ENCODE measurements around the gene PHYKPL. TPM values are rescaled to one million over a fixed set of nuclear protein-coding genes. Genes with fewer than 3 reads are reported as not detected.

Gene PHYKPL
- total RNA-seq, 2 donors from 2014 or later, result 43.4 to 135 TPM

GRCh38 chr5:178246624-178247279, 14.2 kb upstream of the PHYKPL start:
- TF ChIP-seq POLR2A (IDR thresholded peaks at IDR 0.05), result no peak
- no peak for TF ChIP-seq CTCF (IDR thresholded peaks at IDR 0.05)
- no peak for TF ChIP-seq POLR2AphosphoS5 (IDR thresholded peaks at IDR 0.05)
- Histone ChIP-seq H3K27ac (no peak overlapping the region), H3K27me3 (replicated peaks; ENCODE audit: insufficient read depth) (no peaks in the 10 kb centered on the region), H3K4me1 (replicated peaks) (peaks cover 3% of the 10 kb centered on the region), H3K36me3 (no peaks in the 10 kb centered on the region), H3K9me3 (no peaks in the 10 kb centered on the region), H3K4me3 (no peak overlapping the region)
- 78% methylated on average over 14 of the region's 15 CpGs for WGBS
- no peak for DNase-seq (ENCODE audit: low spot score)
- intact Hi-C loops (cut with DNase I), result no loop called here

DNA sequence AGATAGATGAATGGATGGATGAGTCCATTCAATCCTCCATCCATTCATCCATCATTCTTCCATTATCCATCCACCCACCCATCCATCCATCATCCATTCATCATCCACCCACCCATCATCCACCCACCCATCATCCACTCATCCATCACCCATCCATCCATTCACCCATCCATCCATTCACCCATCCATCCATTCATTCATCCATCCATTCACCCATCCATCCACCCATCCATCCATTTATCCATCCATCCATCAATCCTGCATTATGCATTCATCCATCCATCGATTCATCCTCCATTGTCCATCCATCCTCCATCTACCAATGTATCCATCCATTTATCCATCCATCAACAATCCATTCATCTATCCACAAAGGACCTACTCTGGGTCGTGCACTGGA, 12.8 kb upstream of the PHYKPL start:
- 88% methylated on average over 2 of the region's 2 CpGs for WGBS
- no peak overlapping the region for H3K27ac ChIP-seq
- no peak overlapping the region for H3K4me3 ChIP-seq
- intact Hi-C loops (cut with DNase I), result no loop called here
- TF ChIP-seq POLR2AphosphoS5 (IDR thresholded peaks at IDR 0.05), result no peak
- no peak for TF ChIP-seq POLR2A (IDR thresholded peaks at IDR 0.05)
- TF ChIP-seq CTCF (IDR thresholded peaks at IDR 0.05), result no peak
- H3K27me3 ChIP-seq (replicated peaks; ENCODE audit: insufficient read depth), result no peaks in the 10 kb centered on the region
- H3K36me3 ChIP-seq, result no peaks in the 10 kb centered on the region
- no peak for DNase-seq (ENCODE audit: low spot score)
- peaks cover 3% of the 10 kb centered on the region for H3K4me1 ChIP-seq (replicated peaks)
- no peaks in the 10 kb centered on the region for H3K9me3 ChIP-seq

- no peak for TF ChIP-seq CTCF (IDR thresholded peaks at IDR 0.05)
- no peak for TF ChIP-seq POLR2AphosphoS5 (IDR thresholded peaks at IDR 0.05)
- TF ChIP-seq POLR2A (IDR thresholded peaks at IDR 0.05), result no peak
- H3K27ac ChIP-seq, result no peak overlapping the region
- H3K4me1 ChIP-seq (replicated peaks), result peaks cover 3% of the 10 kb centered on the region
- H3K27me3 ChIP-seq (replicated peaks; ENCODE audit: insufficient read depth), result no peaks in the 10 kb centered on the region
- intact Hi-C loops (cut with DNase I), result no loop called here
- no peak overlapping the region for H3K4me3 ChIP-seq
- 77% methylated on average over 2 of the region's 2 CpGs for WGBS
- H3K36me3 ChIP-seq, result no peaks in the 10 kb centered on the region
- DNase-seq (ENCODE audit: low spot score), result no peak
- no peaks in the 10 kb centered on the region for H3K9me3 ChIP-seq
Measured at GRCh38 chr5:178244576-178244975, 12.0 kb upstream of the PHYKPL start.

DNA sequence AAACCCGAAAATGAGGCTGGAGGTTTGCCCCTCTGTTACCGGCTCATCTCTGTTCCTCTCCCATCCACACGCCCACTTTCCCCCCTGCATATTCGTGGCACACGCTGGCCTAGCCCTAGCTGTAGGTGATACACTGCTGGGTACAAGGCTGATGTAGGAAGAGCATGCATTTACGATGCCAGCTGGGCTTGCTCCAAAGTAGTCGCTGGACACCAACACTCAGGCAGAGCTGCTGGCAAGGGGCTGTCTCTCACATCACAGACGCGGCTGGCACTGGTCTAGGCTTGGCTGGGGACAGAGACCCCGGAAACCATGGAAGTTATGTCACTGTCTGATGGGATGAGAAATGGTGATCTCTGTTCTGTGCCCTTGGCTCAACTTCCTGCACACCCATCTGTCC, 9.8 kb upstream of the PHYKPL start:
- Histone ChIP-seq H3K4me3 (no peak overlapping the region), H3K27me3 (replicated peaks; ENCODE audit: insufficient read depth) (no peaks in the 10 kb centered on the region), H3K36me3 (no peaks in the 10 kb centered on the region), H3K4me1 (replicated peaks) (no peaks in the 10 kb centered on the region), H3K27ac (no peak overlapping the region), H3K9me3 (no peaks in the 10 kb centered on the region)
- WGBS, result 67% methylated on average over 10 of the region's 10 CpGs
- TF ChIP-seq CTCF (IDR thresholded peaks at IDR 0.05) (no peak), POLR2AphosphoS5 (IDR thresholded peaks at IDR 0.05) (no peak), POLR2A (IDR thresholded peaks at IDR 0.05) (no peak)
- DNase-seq (ENCODE audit: low spot score), result no peak
- intact Hi-C loops (cut with DNase I), result no loop called here

- intact Hi-C loops (cut with DNase I), result no loop called here
Measured at GRCh38 chr5:178241688-178242231, 9.2 kb upstream of the PHYKPL start.

More at GRCh38 chr5:178241688-178242231, 9.2 kb upstream of the PHYKPL start:
- Histone ChIP-seq H3K4me1 (replicated peaks) (no peaks in the 10 kb centered on the region), H3K4me3 (no peak overlapping the region), H3K9me3 (no peaks in the 10 kb centered on the region), H3K27me3 (replicated peaks; ENCODE audit: insufficient read depth) (no peaks in the 10 kb centered on the region), H3K27ac (no peak overlapping the region), H3K36me3 (no peaks in the 10 kb centered on the region)
- 84% methylated on average over 14 of the region's 15 CpGs for WGBS
- DNase-seq (ENCODE audit: low spot score), result no peak
- TF ChIP-seq CTCF (IDR thresholded peaks at IDR 0.05) (no peak), POLR2A (IDR thresholded peaks at IDR 0.05) (no peak), POLR2AphosphoS5 (IDR thresholded peaks at IDR 0.05) (no peak)

Measured in prostate gland (tissue), 2 donors.